ENCODE results near the gene MPEG1.

DNA sequence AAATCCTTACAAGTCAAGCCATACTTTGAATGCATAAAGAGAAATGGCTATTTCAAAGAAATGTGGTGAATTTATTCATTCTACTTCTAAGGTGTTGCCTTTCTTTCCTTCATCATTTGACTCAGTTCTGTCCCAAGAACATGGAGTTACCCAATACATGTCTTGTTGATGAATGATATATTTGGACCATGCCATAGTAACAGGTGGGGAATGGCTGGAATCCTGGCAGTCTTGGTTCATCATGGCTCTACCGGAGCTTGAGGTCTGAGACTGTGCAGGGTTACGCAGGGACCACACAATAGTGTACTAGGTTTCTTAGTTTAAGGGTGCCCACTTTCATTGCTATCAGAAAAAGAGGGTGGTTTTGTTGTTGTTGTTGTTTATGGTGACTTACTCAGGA is 40.3 kb upstream of the MPEG1 start:
- TF ChIP-seq, protein P1, sequence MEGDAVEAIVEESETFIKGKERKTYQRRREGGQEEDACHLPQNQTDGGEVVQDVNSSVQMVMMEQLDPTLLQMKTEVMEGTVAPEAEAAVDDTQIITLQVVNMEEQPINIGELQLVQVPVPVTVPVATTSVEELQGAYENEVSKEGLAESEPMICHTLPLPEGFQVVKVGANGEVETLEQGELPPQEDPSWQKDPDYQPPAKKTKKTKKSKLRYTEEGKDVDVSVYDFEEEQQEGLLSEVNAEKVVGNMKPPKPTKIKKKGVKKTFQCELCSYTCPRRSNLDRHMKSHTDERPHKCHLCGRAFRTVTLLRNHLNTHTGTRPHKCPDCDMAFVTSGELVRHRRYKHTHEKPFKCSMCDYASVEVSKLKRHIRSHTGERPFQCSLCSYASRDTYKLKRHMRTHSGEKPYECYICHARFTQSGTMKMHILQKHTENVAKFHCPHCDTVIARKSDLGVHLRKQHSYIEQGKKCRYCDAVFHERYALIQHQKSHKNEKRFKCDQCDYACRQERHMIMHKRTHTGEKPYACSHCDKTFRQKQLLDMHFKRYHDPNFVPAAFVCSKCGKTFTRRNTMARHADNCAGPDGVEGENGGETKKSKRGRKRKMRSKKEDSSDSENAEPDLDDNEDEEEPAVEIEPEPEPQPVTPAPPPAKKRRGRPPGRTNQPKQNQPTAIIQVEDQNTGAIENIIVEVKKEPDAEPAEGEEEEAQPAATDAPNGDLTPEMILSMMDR (IDR thresholded peaks at IDR 0.05) = no peak
- TF ChIP-seq POLR2A (IDR thresholded peaks at IDR 0.05) = no peak
